ES-I3 (cell line): Measurements from ENCODE around the gene IGFL2.
"Not testable (repeated sequence)": the region's sequence is repeated elsewhere in the genome, so short reads cannot be mapped to it uniquely, and the experiment has no call there.

Experiments
- H3K36me3 ChIP-seq: 2 replicates; pipeline ENCODE4 v1.6.1; 2013; ENCODE audit warnings: mild to moderate bottlenecking, low read length, control low read depth, moderate library complexity; ENCODE audit not compliant: insufficient read depth
- H3K4me1 ChIP-seq: 2 replicates; pipeline ENCODE4 v1.6.1; 2013; ENCODE audit warnings: mild to moderate bottlenecking, control low read depth, low read length; ENCODE audit not compliant: insufficient read depth
- H3K9ac ChIP-seq: 2 replicates; pipeline ENCODE4 v1.6.1; 2013; ENCODE audit warnings: low read depth, mild to moderate bottlenecking, low read length, moderate library complexity
- H3K9me3 ChIP-seq: 2 replicates; pipeline ENCODE4 v1.6.1; 2013; ENCODE audit warnings: mild to moderate bottlenecking, low read length, moderate library complexity; ENCODE audit not compliant: control insufficient read depth, insufficient read depth

The IGFL2 gene

GRCh38 chr19:46186717-46187101 is 38.7 kb downstream of the IGFL2 start:
- no peak overlapping the region for H3K9ac ChIP-seq
- H3K4me1 ChIP-seq = no peaks in the 10 kb centered on the region
- no peaks in the 10 kb centered on the region for H3K36me3 ChIP-seq

GRCh38 chr19:46189971-46190888 is 42.2 kb downstream of the IGFL2 start:
- Histone ChIP-seq H3K4me1 (peaks cover 3% of the 10 kb centered on the region; the same call in 1 of the 2 replicates), H3K9ac (no peak overlapping the region), H3K9me3 (no peaks in the 10 kb centered on the region), H3K36me3 (no peaks in the 10 kb centered on the region)

More at GRCh38 chr19:46186717-46187101, 38.7 kb downstream of the IGFL2 start:
- H3K9me3 ChIP-seq = no peaks in the 10 kb centered on the region

- peaks cover 3% of the 10 kb centered on the region; the same call in 1 of the 2 replicates for H3K4me1 ChIP-seq
These were observed 43.3 kb downstream of the IGFL2 start for GRCh38 chr19:46191356-46191755.

GRCh38 chr19:46191972-46192371 is 43.9 kb downstream of the IGFL2 start:
- Histone ChIP-seq H3K9me3 (no peaks in the 10 kb centered on the region), H3K9ac (no peak overlapping the region), H3K4me1 (peaks cover 3% of the 10 kb centered on the region; the same call in 1 of the 2 replicates), H3K36me3 (no peaks in the 10 kb centered on the region)

More at GRCh38 chr19:46191356-46191755, 43.3 kb downstream of the IGFL2 start:
- no peaks in the 10 kb centered on the region for H3K36me3 ChIP-seq
- no peak overlapping the region for H3K9ac ChIP-seq
- no peaks in the 10 kb centered on the region for H3K9me3 ChIP-seq

- H3K9ac ChIP-seq, H3K36me3 ChIP-seq, H3K9me3 ChIP-seq, H3K4me1 ChIP-seq: not testable (repeated sequence)
These were observed 44.6 kb downstream of the IGFL2 start for GRCh38 chr19:46192626-46192991.

GRCh38 chr19:46192992-46193650 is 45.1 kb downstream of the IGFL2 start:
- Histone ChIP-seq H3K9ac (no peak overlapping the region), H3K4me1 (peaks cover 3% of the 10 kb centered on the region; the same call in 1 of the 2 replicates), H3K9me3 (no peaks in the 10 kb centered on the region), H3K36me3 (no peaks in the 10 kb centered on the region)

GRCh38 chr19:46193678-46194077 is 45.6 kb downstream of the IGFL2 start:
- H3K9ac ChIP-seq = no peak overlapping the region

GRCh38 chr19:46195104-46195503 is 47.1 kb downstream of the IGFL2 start:
- no peaks in the 10 kb centered on the region for H3K36me3 ChIP-seq
- peaks cover 3% of the 10 kb centered on the region; the same call in 1 of the 2 replicates for H3K4me1 ChIP-seq
- no peaks in the 10 kb centered on the region for H3K9me3 ChIP-seq
- H3K9ac ChIP-seq = no peak overlapping the region

More at GRCh38 chr19:46193678-46194077, 45.6 kb downstream of the IGFL2 start:
- Histone ChIP-seq H3K36me3 (no peaks in the 10 kb centered on the region), H3K4me1 (peaks cover 3% of the 10 kb centered on the region; the same call in 1 of the 2 replicates), H3K9me3 (no peaks in the 10 kb centered on the region)

- not testable (repeated sequence) for H3K9ac ChIP-seq, H3K36me3 ChIP-seq, H3K9me3 ChIP-seq, H3K4me1 ChIP-seq
These were observed 47.9 kb downstream of the IGFL2 start for GRCh38 chr19:46195919-46196318.

GRCh38 chr19:46196410-46197124 is 48.5 kb downstream of the IGFL2 start:
- Histone ChIP-seq H3K36me3 (no peaks in the 10 kb centered on the region), H3K9ac (no peak overlapping the region), H3K4me1 (peaks cover 3% of the 10 kb centered on the region; the same call in 1 of the 2 replicates), H3K9me3 (no peaks in the 10 kb centered on the region)

GRCh38 chr19:46197314-46198070 is 49.5 kb downstream of the IGFL2 start:
- Histone ChIP-seq H3K9ac (no peak overlapping the region), H3K9me3 (no peaks in the 10 kb centered on the region)

GRCh38 chr19:46198756-46199155 is 50.7 kb downstream of the IGFL2 start:
- no peaks in the 10 kb centered on the region for H3K9me3 ChIP-seq
- no peak overlapping the region for H3K9ac ChIP-seq
- no peaks in the 10 kb centered on the region for H3K4me1 ChIP-seq
- H3K36me3 ChIP-seq = no peaks in the 10 kb centered on the region

More at GRCh38 chr19:46197314-46198070, 49.5 kb downstream of the IGFL2 start:
- H3K4me1 ChIP-seq = peaks cover 3% of the 10 kb centered on the region; the same call in 1 of the 2 replicates
- no peaks in the 10 kb centered on the region for H3K36me3 ChIP-seq

- no peaks in the 10 kb centered on the region for H3K36me3 ChIP-seq
These were observed 53.6 kb downstream of the IGFL2 start for GRCh38 chr19:46201454-46202310.

More at GRCh38 chr19:46201454-46202310, 53.6 kb downstream of the IGFL2 start:
- no peaks in the 10 kb centered on the region for H3K9me3 ChIP-seq
- H3K4me1 ChIP-seq = no peaks in the 10 kb centered on the region
- no peak overlapping the region for H3K9ac ChIP-seq
